Heart left ventricle (tissue), 16 donors: Measurements from ENCODE around the gene VAC14. TPM values are rescaled to one million over a fixed set of nuclear protein-coding genes. Genes with fewer than 3 reads are reported as not detected.
A peak's percentile ranks its signal among the peaks of the same experiment; 100 is the strongest.

Experiments used
- ATAC-seq, 4 donors: fragments of 200-7000 bp; cut with Tn5 transposase; one replicate each; pipeline ENCODE4 v1.9.1; 2020 to 2022; ENCODE audit warnings: moderate library complexity in 4 of 4, mild to moderate bottlenecking in 3 of 4, moderate number of reproducible peaks in 1 of 4
- DNase-seq, 5 donors: peaks; one replicate each; pipeline ENCODE4 v3.0.0-alpha.2; 2020
- H3K27ac ChIP-seq, 12 donors: fragments of 200-600 bp; sonication (generic) in 4 of 12; one replicate each; pipeline versions ENCODE4 v1.5.0 to v1.8.0; 2016 to 2022; ENCODE audit warnings: mild to moderate bottlenecking in 2 of 12
- H3K27me3 ChIP-seq, 9 donors: fragments of 200-600 bp; sonication (generic) in 2 of 9; one replicate each; pipeline versions ENCODE4 v1.5.1 to v1.8.0; 2016 to 2022; ENCODE audit warnings: mild to moderate bottlenecking in 3 of 9
- H3K36me3 ChIP-seq, 9 donors: fragments of 200-600 bp; sonication (generic) in 2 of 9; one replicate each; pipeline versions ENCODE4 v1.5.0 to v1.8.0; 2018 to 2022; ENCODE audit warnings: mild to moderate bottlenecking in 2 of 9
- H3K4me1 ChIP-seq, 12 donors: fragments of 200-600 bp; sonication (generic) in 4 of 12; one replicate each; pipeline versions ENCODE4 v1.5.0 to v1.8.0; 2016 to 2022; ENCODE audit warnings: mild to moderate bottlenecking in 3 of 12
- H3K4me3 ChIP-seq, 12 donors: fragments of 200-600 bp; sonication (generic) in 4 of 12; one replicate each; pipeline versions ENCODE4 v1.5.0 to v1.8.0; 2017 to 2022; ENCODE audit warnings: mild to moderate bottlenecking in 9 of 12, moderate library complexity in 4 of 12
- H3K9me3 ChIP-seq, 12 donors: fragments of 200-600 bp; sonication (generic) in 4 of 12; one replicate each; pipeline versions ENCODE4 v1.5.0 to v1.8.0; 2016 to 2022; ENCODE audit warnings: mild to moderate bottlenecking in 1 of 12
- CTCF ChIP-seq, 12 donors: fragments of 200-600 bp; sonication (generic) in 4 of 12; IDR thresholded peaks; one replicate each; pipeline versions ENCODE4 v1.5.0 to v1.8.0; 2018 to 2022; ENCODE audit warnings: antibody characterized with exemption in 12 of 12, mild to moderate bottlenecking in 5 of 12
- POLR2A ChIP-seq, 2 donors: fragments of 450-650 bp; IDR thresholded peaks; one replicate each; pipeline ENCODE4 v1.6.1; 2017; ENCODE audit warnings: antibody characterized with exemption in 2 of 2, mild to moderate bottlenecking in 2 of 2, moderate library complexity in 2 of 2
- WGBS, 4 donors: extraction: QIAGEN DNeasy Blood & Tissue Kit in 2 of 4; methylation state at CpG; one replicate each; pipeline versions ENCODE4 v1.1.5 to v1.1.7; 2013 to 2018; 5-methylcytosine and 5-hydroxymethylcytosine counted together
- intact Hi-C, 10 donors: fragments of 100-400 bp; cut with DNase I; formaldehyde crosslinking; loops; one replicate each; pipeline versions ENCODE4 v1.11.1 to v1.14.2; 2022
- polyA plus RNA-seq, 2 donors: library from polyadenylated mRNA; stranded (reverse); fragments of 200-250 nt; gene quantifications; one replicate each; pipeline ENCODE4 v1.2.3, GENCODE V29; 2013
- total RNA-seq, 9 donors: library from RNA; depleted of rRNA in 2 of 9; stranded (reverse); fragments of >200 nt in 2 of 9; fragmentation: NEBNext Ultra II Directional in 3 of 9; extraction: Animal tissue kit (Norgen Biotek cat#: 25700) in 3 of 9; gene quantifications; one replicate each; pipeline versions ENCODE4 v1.1.0 to v1.2.4, GENCODE V29; 2016 to 2023
- donor health status: ischemic (EF 13 %, LVEDD 7.1; RV severe dilation, severe dysfunction).
- donor health status: healthy with polysubstance abuse.
- donor health status: DM: no; HTN: yes; CAD: no.
- donor health status: DM: no; HTN: no; CAD: no.
- donor health status: ischemic (EF 25% LVEDD 6.9; RV normal size, moderate dysfunction).
- donor health status: ischemic (EF 25% LVEDD 5.7; RV mildly dilated, moderate dysfunction).
- donor health status: healthy.
- donor health status: DM: yes; HTN: yes; CAD: no.
- donor health status: ischemic (EF 35%, LVEDD 5.7; RV mildly dilated, moderate dysfunction).
- donor health status: nonischemic (EF 11% LVEDD 7.7; RV severe dilation, severe dysfunction).
- donor health status: DM: yes; HTN: yes; CAD: no.
- donor health status: PGD.
- donor health status: ischemic (EF 29% LVEDD 5.4; RV normal size, mild dysfunction).
- donor health status: nonischemic (EF 23%, LVEDD 6.1; RV moderate dilation, normal function).

Gene VAC14
- total and polyA plus RNA-seq, 11 donors = 13.9 to 48.0 (median 26.1) TPM

GRCh38 chr16:70735141-70735979 lies 65.6 kb downstream of the VAC14 start:
- intact Hi-C loops = loop anchor here in 7 of 10 donors (5.0 kb wide), 3 partner anchors 33 to 53 kb away; partner anchors contain the start of gene MTSS2 (in 1 of the 7)
- ATAC-seq (peak in 2 of 4 donors; percentile 5), DNase-seq (peak in 3 of 5 donors; percentile 51 to 64 (median 57))
- TF ChIP-seq CTCF (IDR thresholded peaks at IDR 0.05) (no peak), POLR2A (IDR thresholded peaks at IDR 0.05) (no peak)
- Histone ChIP-seq H3K36me3 (peaks cover 0 to 18% (median 3%) of the 10 kb centered on the region in 9 donors), H3K27me3 (no peaks in the 10 kb centered on the region), H3K27ac (peak overlapping the region; percentile 18 to 96 (median 80)), H3K9me3 (no peaks in the 10 kb centered on the region), H3K4me3 (no peak overlapping the region), H3K4me1 (peaks cover 5 to 68% (median 45%) of the 10 kb centered on the region in 12 donors)
- WGBS, 4 donors = 72 to 83% (median 79%) methylated on average over 5 to 13 of the region's 13 CpGs

DNA sequence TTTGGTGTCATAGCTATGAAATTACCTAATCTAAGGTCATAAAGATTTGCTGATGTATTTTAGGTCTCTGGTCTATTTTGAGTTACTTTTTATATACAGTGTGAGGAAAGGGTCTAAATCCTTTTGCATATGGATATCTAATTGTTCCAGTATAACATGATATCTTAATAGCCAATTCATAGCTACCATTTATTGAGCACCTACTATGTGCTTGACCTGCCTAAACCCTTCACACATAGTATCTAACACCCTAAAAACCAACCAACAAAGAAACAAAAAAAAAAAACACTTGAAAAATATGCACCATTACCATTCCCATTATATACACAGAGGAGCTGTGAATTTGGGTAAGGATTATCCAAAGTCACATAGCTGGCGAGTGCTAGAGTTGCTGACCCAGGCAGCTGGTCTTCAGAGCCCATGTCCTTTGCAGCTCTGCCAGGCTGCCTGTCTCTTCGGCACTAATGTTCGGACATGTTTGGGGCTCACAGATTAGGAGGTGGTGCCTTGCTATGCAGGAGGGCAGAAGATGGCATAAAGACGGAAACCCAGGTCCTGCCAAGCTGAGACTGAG lies 66.3 kb downstream of the VAC14 start:
- peaks cover 5 to 67% (median 46%) of the 10 kb centered on the region in 12 donors for H3K4me1 ChIP-seq
- TF ChIP-seq POLR2A (IDR thresholded peaks at IDR 0.05) = no peak
- no peak for TF ChIP-seq CTCF (IDR thresholded peaks at IDR 0.05)
- ATAC-seq (no peak), DNase-seq (no peak)
- H3K4me3 ChIP-seq = no peak overlapping the region
- peaks cover 0 to 14% (median 3%) of the 10 kb centered on the region in 9 donors for H3K36me3 ChIP-seq
- H3K27me3 ChIP-seq = no peaks in the 10 kb centered on the region
- WGBS, 4 donors = 77 to 91% (median 86%) methylated on average over 4 of the region's 4 CpGs
- peak overlapping the region in 7 of 12 donors; percentile 79 to 96 (median 92) for H3K27ac ChIP-seq
- intact Hi-C loops = loop anchor here in 7 of 10 donors (5.0 kb wide), 3 partner anchors 32 to 52 kb away; partner anchors contain the start of gene MTSS2 (in 1 of the 7)
- no peaks in the 10 kb centered on the region for H3K9me3 ChIP-seq

GRCh38 chr16:70730944-70731343 lies 70.0 kb downstream of the VAC14 start:
- WGBS, 4 donors = 53 to 63% (median 58%) methylated on average over 3 of the region's 3 CpGs
- H3K27ac ChIP-seq = peak overlapping the region in 11 of 12 donors; percentile 12 to 72 (median 50)
- no peaks in the 10 kb centered on the region for H3K27me3 ChIP-seq
- peaks cover 0 to 52% (median 32%) of the 10 kb centered on the region in 12 donors for H3K4me1 ChIP-seq
- H3K9me3 ChIP-seq = no peaks in the 10 kb centered on the region
- ATAC-seq (peak; percentile 62 to 82 (median 72)), DNase-seq (peak in 3 of 5 donors; percentile 61 to 81 (median 68))
- H3K4me3 ChIP-seq = no peak overlapping the region
- intact Hi-C loops = no loop called here
- peaks cover 0 to 39% (median 3%) of the 10 kb centered on the region in 9 donors for H3K36me3 ChIP-seq
- TF ChIP-seq CTCF (IDR thresholded peaks at IDR 0.05) (no peak), POLR2A (IDR thresholded peaks at IDR 0.05) (no peak)

DNA sequence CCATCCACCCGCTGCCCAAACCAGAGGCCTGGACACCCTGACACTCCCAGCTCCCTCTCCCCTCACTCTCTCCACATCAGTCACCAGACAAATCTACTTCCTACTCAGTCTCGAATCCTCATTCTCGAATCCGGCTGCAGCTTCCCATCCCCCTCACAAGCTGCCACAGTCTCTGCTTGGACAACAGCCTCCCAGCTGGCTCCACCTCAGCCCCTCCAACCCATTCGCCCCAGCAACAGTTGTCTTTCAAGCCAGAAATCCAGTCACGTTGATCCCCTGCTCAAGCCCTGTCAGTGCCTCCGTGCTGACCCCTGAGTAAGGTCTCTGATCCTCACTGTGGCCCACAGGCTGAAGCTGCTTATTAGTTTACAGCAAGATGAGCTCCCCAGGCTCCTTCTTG lies 70.9 kb downstream of the VAC14 start:
- H3K27me3 ChIP-seq = no peaks in the 10 kb centered on the region
- peak overlapping the region in 4 of 12 donors; percentile 50 to 72 (median 68) for H3K27ac ChIP-seq
- peaks cover 0 to 44% (median 3%) of the 10 kb centered on the region in 9 donors for H3K36me3 ChIP-seq
- no peaks in the 10 kb centered on the region for H3K9me3 ChIP-seq
- TF ChIP-seq CTCF (IDR thresholded peaks at IDR 0.05) (no peak), POLR2A (IDR thresholded peaks at IDR 0.05) (no peak)
- ATAC-seq (no peak), DNase-seq (no peak)
- 65 to 79% (median 75%) methylated on average over 7 of the region's 7 CpGs for whole genome bisulfite sequencing, 4 donors
- no peak overlapping the region for H3K4me3 ChIP-seq
- intact Hi-C loops = no loop called here
- H3K4me1 ChIP-seq = peaks cover 0 to 54% (median 35%) of the 10 kb centered on the region in 12 donors
